ENCODE measurements around the gene OASL.
A peak's percentile ranks its signal among the peaks of the same experiment; 100 is the strongest.

The OASL gene, protein sequence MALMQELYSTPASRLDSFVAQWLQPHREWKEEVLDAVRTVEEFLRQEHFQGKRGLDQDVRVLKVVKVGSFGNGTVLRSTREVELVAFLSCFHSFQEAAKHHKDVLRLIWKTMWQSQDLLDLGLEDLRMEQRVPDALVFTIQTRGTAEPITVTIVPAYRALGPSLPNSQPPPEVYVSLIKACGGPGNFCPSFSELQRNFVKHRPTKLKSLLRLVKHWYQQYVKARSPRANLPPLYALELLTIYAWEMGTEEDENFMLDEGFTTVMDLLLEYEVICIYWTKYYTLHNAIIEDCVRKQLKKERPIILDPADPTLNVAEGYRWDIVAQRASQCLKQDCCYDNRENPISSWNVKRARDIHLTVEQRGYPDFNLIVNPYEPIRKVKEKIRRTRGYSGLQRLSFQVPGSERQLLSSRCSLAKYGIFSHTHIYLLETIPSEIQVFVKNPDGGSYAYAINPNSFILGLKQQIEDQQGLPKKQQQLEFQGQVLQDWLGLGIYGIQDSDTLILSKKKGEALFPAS

GRCh38 chr12:121038861-121039668, at the start of gene OASL:
Gene OASL, minus strand, starts transcription at chr12:121039246. Its CDS starts 275 bp downstream, at chr12:121038971.
- Histone ChIP-seq H3K27ac (ENCODE audit: low read depth, low read length) (no peak within 1 kb of the TSS), H3K4me1 (ENCODE audit: control insufficient read depth in 1 of 2, insufficient read depth in 2 of 2, low read length in 2 of 2) (peaks cover 0 to 13% of the 10 kb centered on the region in 2 donors), H3K36me3 (ENCODE audit: control insufficient read depth in 1 of 2, insufficient read depth in 2 of 2, low read length in 2 of 2) (no peaks in the 10 kb centered on the region), H3K9ac (ENCODE audit: low read depth in 1 of 2, low read length in 2 of 2) (peak within 1 kb of the TSS; percentile 65 to 67), H3K9me3 (ENCODE audit: control insufficient read depth in 1 of 2, low read length in 2 of 2) (no peaks in the 10 kb centered on the region), H3K4me3 (ENCODE audit: low read depth in 1 of 2, low read length in 2 of 2) (peak within 1 kb of the TSS; percentile 71 to 80), H3K27me3 (ENCODE audit: control insufficient read depth in 1 of 2, insufficient read depth in 2 of 2, low read length in 2 of 2) (no peaks in the 10 kb centered on the region)

- Histone ChIP-seq H3K9me3 (ENCODE audit: control insufficient read depth in 1 of 2, low read length in 2 of 2) (no peaks in the 10 kb centered on the region), H3K4me1 (ENCODE audit: control insufficient read depth in 1 of 2, insufficient read depth in 2 of 2, low read length in 2 of 2) (peaks cover 0 to 8% of the 10 kb centered on the region in 2 donors), H3K27me3 (ENCODE audit: control insufficient read depth in 1 of 2, insufficient read depth in 2 of 2, low read length in 2 of 2) (no peaks in the 10 kb centered on the region), H3K27ac (ENCODE audit: low read depth, low read length) (no peak overlapping the region), H3K9ac (ENCODE audit: low read depth in 1 of 2, low read length in 2 of 2) (no peak overlapping the region), H3K4me3 (ENCODE audit: low read depth in 1 of 2, low read length in 2 of 2) (no peak overlapping the region), H3K36me3 (ENCODE audit: control insufficient read depth in 1 of 2, insufficient read depth in 2 of 2, low read length in 2 of 2) (no peaks in the 10 kb centered on the region)
These were observed 49.1 kb upstream of the OASL start for GRCh38 chr12:121088195-121088585.

DNA sequence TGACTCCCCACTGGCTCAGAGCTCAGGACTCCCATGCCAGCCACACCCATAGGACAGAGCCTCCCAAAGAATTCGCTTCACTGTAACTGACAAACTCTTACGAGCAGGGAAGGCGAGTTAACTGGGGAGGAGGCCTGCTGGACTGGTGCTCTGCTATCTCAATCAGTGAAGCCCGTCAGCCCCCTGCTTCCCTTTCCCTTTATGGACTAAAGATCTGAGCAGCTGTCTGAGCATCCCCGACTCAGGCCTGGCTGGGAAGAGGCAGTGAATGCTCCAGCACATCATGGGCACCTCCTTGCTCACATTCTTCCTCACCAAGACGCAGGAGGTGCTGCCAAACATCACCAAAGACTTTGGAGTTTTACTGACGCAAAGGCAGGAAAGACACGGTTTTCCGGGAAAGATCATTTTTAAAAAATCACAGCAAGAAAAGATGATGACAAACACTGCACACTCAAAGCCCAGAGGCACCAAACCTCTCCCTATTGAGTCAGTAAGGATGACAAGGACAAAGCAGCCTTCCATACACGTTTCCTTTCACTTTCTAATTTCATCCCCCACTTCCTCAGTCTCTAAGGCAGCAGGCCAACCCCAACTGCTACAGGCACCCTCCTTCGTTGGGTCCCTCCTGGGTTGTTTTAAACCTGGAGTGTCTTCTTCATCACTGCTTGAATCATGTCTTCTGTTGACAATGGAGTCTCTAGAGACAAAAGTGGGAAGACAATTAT, 48.6 kb upstream of the OASL start:
- H3K9me3 ChIP-seq (ENCODE audit: control insufficient read depth in 1 of 2, low read length in 2 of 2), result no peaks in the 10 kb centered on the region
- no peak overlapping the region for H3K27ac ChIP-seq (ENCODE audit: low read depth, low read length)
- peaks cover 0 to 8% of the 10 kb centered on the region in 2 donors for H3K4me1 ChIP-seq (ENCODE audit: control insufficient read depth in 1 of 2, insufficient read depth in 2 of 2, low read length in 2 of 2)
- no peak overlapping the region for H3K9ac ChIP-seq (ENCODE audit: low read depth in 1 of 2, low read length in 2 of 2)
- H3K36me3 ChIP-seq (ENCODE audit: control insufficient read depth in 1 of 2, insufficient read depth in 2 of 2, low read length in 2 of 2), result no peaks in the 10 kb centered on the region
- H3K4me3 ChIP-seq (ENCODE audit: low read depth in 1 of 2, low read length in 2 of 2), result no peak overlapping the region
- no peaks in the 10 kb centered on the region for H3K27me3 ChIP-seq (ENCODE audit: control insufficient read depth in 1 of 2, insufficient read depth in 2 of 2, low read length in 2 of 2)

DNA sequence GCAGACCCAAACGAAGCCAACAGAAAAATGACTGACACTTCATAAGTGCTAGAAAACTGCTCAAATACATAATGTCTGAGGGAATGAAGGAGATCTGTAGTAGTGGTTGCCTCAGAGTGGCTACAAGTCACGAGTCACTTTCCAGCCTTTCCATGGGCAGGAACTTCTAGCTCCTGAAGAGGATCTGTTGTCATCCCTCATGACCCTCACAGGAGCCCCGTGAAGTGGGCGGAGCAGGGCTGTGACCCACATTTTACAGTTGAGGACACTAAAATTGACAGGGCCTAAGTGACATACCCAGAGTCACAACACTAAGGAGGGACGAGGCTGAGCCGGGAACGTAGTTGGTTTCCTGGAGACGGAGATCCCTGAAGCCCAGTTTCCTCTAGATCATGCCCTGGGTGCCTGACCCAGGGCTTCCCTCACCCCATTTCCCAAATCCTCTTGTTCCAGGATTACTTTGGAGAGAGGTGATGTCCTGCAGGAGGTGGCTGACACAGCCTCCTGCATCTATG, 47.8 kb upstream of the OASL start:
- no peaks in the 10 kb centered on the region for H3K9me3 ChIP-seq (ENCODE audit: control insufficient read depth in 1 of 2, low read length in 2 of 2)
- no peak overlapping the region for H3K9ac ChIP-seq (ENCODE audit: low read depth in 1 of 2, low read length in 2 of 2)
- peaks cover 0 to 8% of the 10 kb centered on the region in 2 donors for H3K4me1 ChIP-seq (ENCODE audit: control insufficient read depth in 1 of 2, insufficient read depth in 2 of 2, low read length in 2 of 2)
- H3K27ac ChIP-seq (ENCODE audit: low read depth, low read length), result no peak overlapping the region
- no peaks in the 10 kb centered on the region for H3K27me3 ChIP-seq (ENCODE audit: control insufficient read depth in 1 of 2, insufficient read depth in 2 of 2, low read length in 2 of 2)
- H3K36me3 ChIP-seq (ENCODE audit: control insufficient read depth in 1 of 2, insufficient read depth in 2 of 2, low read length in 2 of 2), result no peaks in the 10 kb centered on the region
- no peak overlapping the region for H3K4me3 ChIP-seq (ENCODE audit: low read depth in 1 of 2, low read length in 2 of 2)

DNA sequence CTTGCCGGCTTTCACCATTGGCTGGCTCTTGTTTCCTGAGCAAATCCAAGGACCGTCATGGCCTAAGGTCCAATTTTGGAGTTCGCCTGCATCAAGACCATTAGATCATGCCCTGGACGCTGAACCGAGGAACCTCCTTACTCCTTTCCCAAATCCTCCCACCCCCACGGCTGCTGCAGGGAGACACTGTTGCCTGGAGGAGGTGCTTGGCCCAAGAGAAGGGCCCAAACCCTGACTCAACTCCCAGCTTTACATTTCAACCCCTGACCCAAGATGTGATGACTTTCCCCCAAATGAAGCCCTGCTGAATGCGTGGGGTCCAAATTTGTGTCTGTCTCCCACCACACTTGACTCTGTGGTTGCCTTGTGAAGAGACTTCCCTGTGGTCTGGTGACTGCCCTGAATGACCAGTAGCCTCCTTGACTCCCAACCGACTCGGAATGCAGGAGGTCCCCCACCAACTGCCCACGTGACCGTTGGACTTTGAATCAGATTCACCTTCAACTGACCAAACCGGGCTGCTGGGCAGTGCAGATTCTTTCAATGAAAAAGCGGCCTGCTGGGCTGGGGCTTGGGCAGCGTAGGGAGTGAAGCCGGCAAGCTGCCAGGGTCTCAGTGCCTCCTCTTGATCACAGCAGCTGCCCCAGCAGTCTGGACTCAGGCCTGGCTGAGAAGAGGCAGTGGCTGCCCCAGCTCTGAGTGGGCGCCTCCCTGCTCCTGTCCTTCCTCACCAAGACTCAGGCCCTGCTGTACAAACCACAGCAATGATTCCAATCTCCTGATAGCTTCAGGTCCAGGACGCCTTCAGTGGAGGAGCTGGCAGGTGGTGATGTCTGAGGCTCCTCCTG, 46.7 kb upstream of the OASL start:
- Histone ChIP-seq H3K27ac (ENCODE audit: low read depth, low read length) (no peak overlapping the region), H3K9me3 (ENCODE audit: control insufficient read depth in 1 of 2, low read length in 2 of 2) (no peaks in the 10 kb centered on the region), H3K9ac (ENCODE audit: low read depth in 1 of 2, low read length in 2 of 2) (no peak overlapping the region), H3K4me3 (ENCODE audit: low read depth in 1 of 2, low read length in 2 of 2) (no peak overlapping the region), H3K36me3 (ENCODE audit: control insufficient read depth in 1 of 2, insufficient read depth in 2 of 2, low read length in 2 of 2) (no peaks in the 10 kb centered on the region), H3K27me3 (ENCODE audit: control insufficient read depth in 1 of 2, insufficient read depth in 2 of 2, low read length in 2 of 2) (no peaks in the 10 kb centered on the region), H3K4me1 (ENCODE audit: control insufficient read depth in 1 of 2, insufficient read depth in 2 of 2, low read length in 2 of 2) (peaks cover 0 to 8% of the 10 kb centered on the region in 2 donors)

DNA sequence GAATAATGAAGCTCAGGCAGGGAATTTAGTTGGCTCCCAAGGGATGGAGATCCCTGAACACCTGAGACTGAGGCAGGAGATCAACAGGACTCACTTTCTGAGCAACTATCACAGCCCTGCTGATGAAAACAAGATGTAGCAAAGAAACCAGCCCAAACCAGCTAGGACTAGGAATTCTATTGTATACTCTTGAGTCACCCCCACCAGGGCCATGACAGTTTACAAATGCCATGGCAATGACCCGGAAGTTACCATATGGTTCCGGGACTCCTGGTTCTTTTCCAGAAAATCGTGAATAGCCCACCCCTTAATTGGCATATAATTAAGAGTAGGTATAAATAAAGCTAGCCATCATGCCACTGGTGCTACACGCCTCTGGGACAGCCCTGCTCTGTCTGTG, 46.0 kb upstream of the OASL start:
- no peaks in the 10 kb centered on the region for H3K36me3 ChIP-seq (ENCODE audit: control insufficient read depth in 1 of 2, insufficient read depth in 2 of 2, low read length in 2 of 2)
- no peak overlapping the region for H3K4me3 ChIP-seq (ENCODE audit: low read depth in 1 of 2, low read length in 2 of 2)
- H3K27ac ChIP-seq (ENCODE audit: low read depth, low read length), result no peak overlapping the region
- H3K4me1 ChIP-seq (ENCODE audit: control insufficient read depth in 1 of 2, insufficient read depth in 2 of 2, low read length in 2 of 2), result peaks cover 0 to 8% of the 10 kb centered on the region in 2 donors
- H3K9me3 ChIP-seq (ENCODE audit: control insufficient read depth in 1 of 2, low read length in 2 of 2), result no peaks in the 10 kb centered on the region
- no peak overlapping the region for H3K9ac ChIP-seq (ENCODE audit: low read depth in 1 of 2, low read length in 2 of 2)
- no peaks in the 10 kb centered on the region for H3K27me3 ChIP-seq (ENCODE audit: control insufficient read depth in 1 of 2, insufficient read depth in 2 of 2, low read length in 2 of 2)

DNA sequence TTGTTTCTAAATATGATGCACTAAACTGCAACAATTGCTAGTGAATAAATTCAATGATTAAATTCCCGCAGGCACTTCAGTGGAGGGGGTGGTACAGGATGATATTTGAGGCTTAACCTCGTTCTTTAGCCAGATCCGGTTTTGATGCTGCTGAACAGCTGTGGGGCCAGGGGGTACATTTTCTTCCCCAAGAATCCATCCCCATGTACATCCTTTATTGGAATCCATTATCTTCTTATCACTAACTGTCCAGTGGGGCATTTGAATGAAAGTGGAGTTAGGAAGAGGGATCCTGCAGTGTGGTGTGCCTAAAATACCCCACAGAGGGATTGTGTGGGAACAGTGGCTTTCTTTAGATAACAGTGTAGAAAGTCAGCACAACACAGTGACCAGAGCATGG, 45.2 kb upstream of the OASL start:
- Histone ChIP-seq H3K9ac (ENCODE audit: low read depth in 1 of 2, low read length in 2 of 2) (no peak overlapping the region), H3K27me3 (ENCODE audit: control insufficient read depth in 1 of 2, insufficient read depth in 2 of 2, low read length in 2 of 2) (no peaks in the 10 kb centered on the region), H3K4me3 (ENCODE audit: low read depth in 1 of 2, low read length in 2 of 2) (no peak overlapping the region), H3K36me3 (ENCODE audit: control insufficient read depth in 1 of 2, insufficient read depth in 2 of 2, low read length in 2 of 2) (no peaks in the 10 kb centered on the region), H3K4me1 (ENCODE audit: control insufficient read depth in 1 of 2, insufficient read depth in 2 of 2, low read length in 2 of 2) (peaks cover 0 to 8% of the 10 kb centered on the region in 2 donors), H3K27ac (ENCODE audit: low read depth, low read length) (no peak overlapping the region), H3K9me3 (ENCODE audit: control insufficient read depth in 1 of 2, low read length in 2 of 2) (no peaks in the 10 kb centered on the region)

DNA sequence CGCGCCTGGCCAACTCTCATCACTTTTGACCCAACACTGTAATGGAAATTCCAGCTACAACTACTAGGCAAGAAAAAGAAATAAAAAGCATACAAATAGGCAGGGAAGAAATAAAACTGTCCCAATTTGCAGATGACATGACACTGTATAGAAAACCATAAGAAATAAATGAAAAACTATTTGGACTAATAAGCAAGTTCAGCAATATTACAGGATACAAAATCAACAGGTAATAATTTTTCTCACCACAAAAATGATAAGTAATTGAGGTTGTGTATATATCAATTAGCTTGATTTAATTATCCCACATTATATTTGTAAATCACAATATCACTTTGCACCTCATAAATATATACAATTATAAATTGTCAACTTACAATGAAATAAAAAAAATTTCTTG, 41.9 kb upstream of the OASL start:
- Histone ChIP-seq H3K4me3 (ENCODE audit: low read depth in 1 of 2, low read length in 2 of 2) (no peak overlapping the region), H3K27me3 (ENCODE audit: control insufficient read depth in 1 of 2, insufficient read depth in 2 of 2, low read length in 2 of 2) (no peaks in the 10 kb centered on the region), H3K9ac (ENCODE audit: low read depth in 1 of 2, low read length in 2 of 2) (no peak overlapping the region), H3K9me3 (ENCODE audit: control insufficient read depth in 1 of 2, low read length in 2 of 2) (no peaks in the 10 kb centered on the region), H3K27ac (ENCODE audit: low read depth, low read length) (no peak overlapping the region), H3K36me3 (ENCODE audit: control insufficient read depth in 1 of 2, insufficient read depth in 2 of 2, low read length in 2 of 2) (no peaks in the 10 kb centered on the region), H3K4me1 (ENCODE audit: control insufficient read depth in 1 of 2, insufficient read depth in 2 of 2, low read length in 2 of 2) (no peaks in the 10 kb centered on the region)

DNA sequence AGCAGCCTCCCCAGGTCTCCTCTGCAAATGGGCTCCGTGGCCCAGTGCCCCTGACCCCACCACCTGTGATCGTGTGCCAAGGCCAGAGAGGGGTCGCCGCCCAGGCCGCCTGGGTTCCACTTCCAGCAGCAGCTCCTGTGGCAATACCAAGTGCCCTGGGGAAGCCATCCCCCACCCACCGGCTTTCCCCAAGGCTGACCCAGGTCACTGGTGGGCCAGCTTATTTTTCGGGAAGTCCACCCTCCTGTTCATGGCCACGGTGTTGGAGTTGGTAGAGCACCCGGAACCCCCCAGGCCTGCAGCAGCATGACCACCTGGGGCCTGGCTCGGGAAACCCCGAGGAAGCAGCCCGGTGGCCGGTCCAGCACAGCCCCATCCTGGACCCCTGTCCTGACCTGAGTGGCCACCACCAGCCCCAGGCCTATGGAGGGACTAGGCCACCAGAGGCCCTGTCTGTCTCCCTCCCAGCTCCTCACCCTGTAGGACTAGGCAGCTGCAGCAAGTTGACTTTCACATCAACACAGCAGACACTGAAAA, 40.8 kb upstream of the OASL start:
- no peak overlapping the region for H3K4me3 ChIP-seq (ENCODE audit: low read depth in 1 of 2, low read length in 2 of 2)
- no peaks in the 10 kb centered on the region for H3K27me3 ChIP-seq (ENCODE audit: control insufficient read depth in 1 of 2, insufficient read depth in 2 of 2, low read length in 2 of 2)
- no peaks in the 10 kb centered on the region for H3K4me1 ChIP-seq (ENCODE audit: control insufficient read depth in 1 of 2, insufficient read depth in 2 of 2, low read length in 2 of 2)
- H3K9ac ChIP-seq (ENCODE audit: low read depth in 1 of 2, low read length in 2 of 2), result no peak overlapping the region
- no peaks in the 10 kb centered on the region for H3K36me3 ChIP-seq (ENCODE audit: control insufficient read depth in 1 of 2, insufficient read depth in 2 of 2, low read length in 2 of 2)
- no peak overlapping the region for H3K27ac ChIP-seq (ENCODE audit: low read depth, low read length)
- no peaks in the 10 kb centered on the region for H3K9me3 ChIP-seq (ENCODE audit: control insufficient read depth in 1 of 2, low read length in 2 of 2)
